ENCODE data around the gene S100A6.
A peak's percentile ranks its signal among the peaks of the same experiment; 100 is the strongest.
"Not testable (repeated sequence)": the region's sequence is repeated elsewhere in the genome, so short reads cannot be mapped to it uniquely, and the experiment has no call there.

The S100A6 gene

DNA sequence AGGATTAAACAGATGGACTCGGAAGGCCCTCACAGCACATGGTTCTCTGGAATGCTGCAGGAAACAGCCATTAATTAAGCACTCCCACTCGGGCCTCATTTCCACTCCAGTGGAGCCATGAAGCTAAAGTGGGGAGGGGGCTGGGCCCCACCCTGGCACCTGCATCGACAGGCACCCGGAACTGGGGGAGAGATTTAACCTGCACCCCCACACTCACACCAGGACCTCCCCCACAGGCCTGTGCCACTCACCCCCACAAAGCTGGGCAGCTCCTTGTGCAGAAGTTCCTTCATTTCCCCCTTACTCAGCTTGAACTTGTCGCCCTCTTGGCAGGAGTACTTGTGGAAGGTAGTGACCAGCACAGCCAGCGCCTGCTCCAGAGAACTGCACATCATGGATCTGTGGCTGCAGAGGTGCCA lies 27.7 kb upstream of the S100A6 start:
- no peak for DNase-seq

DNA sequence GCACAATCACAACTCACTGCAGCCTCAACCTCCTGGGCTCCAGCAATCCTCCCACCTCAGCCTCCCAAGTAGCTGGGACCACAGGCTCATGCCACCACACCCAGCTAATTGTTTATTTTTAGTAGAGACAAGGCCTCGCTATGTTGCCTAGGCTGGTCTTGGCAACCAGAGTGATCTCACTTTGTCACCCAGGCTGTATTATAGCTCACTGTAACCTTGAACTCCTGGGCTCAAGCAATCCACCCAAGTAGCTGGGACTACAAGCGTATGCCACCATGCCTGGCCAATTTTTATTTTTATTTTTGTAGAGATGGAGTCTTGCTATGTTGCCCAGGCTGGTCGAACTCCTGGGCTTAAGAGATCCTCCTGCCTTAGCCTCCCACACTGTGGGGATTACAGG lies 26.2 kb upstream of the S100A6 start:
- not testable (repeated sequence) for DNase-seq

DNA sequence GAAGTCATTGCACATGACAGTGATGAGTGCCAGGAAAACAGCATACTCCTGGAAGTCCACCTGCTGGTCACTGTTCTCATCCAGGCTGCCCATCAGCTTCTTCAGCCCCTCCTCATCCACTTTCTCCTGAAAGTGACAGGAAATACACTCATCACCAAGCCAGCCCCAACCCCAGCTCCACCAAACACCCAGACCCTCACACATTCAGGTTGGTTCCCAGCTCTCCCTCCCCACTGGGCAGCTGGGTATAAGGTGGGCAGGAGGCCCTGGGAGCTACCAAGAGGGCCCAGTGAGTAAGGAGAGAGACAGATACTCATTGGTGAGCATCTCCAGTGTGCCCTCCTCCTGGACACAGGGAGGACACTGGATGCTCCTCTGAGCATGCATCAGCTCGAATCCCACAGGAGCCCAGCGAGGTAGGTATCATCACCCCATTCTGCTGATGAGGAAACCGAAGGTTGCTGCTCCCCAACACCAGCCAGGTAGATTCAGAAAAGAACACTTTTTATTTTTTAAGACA lies 25.7 kb upstream of the S100A6 start:
- DNase-seq, result no peak

DNA sequence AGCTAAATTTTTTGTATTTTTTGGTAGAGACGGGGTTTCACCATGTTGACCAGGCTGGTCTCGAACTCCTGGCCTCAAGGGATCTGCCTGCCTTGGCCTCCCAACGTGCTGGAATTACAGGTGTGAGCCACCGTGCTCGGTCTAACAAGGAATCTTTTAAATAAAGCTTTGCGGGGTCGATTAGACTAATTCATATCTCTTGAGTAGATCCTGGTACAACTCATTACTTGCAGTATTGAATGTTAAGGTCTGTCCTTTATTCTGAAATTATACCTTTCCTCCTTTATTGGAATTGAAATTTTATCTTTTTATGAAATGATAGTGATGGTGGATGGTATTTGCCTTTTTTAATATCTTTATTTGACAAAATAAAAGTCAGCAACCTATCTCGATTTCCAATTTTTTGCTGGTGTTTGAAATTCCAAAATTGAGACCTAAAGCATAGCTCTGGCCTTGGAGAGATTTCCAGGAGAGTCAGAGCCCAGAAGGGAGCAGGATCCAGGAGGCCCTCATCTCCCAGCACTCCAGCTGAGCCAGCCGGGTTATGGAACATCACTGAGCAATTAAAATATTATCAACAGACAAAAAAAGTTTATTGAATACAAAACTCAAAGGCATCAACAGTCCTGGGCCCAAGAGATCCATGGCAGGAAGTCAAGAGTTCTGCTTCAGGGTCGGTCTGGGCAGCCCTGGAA lies 25.1 kb upstream of the S100A6 start:
- no peak for DNase-seq

DNA sequence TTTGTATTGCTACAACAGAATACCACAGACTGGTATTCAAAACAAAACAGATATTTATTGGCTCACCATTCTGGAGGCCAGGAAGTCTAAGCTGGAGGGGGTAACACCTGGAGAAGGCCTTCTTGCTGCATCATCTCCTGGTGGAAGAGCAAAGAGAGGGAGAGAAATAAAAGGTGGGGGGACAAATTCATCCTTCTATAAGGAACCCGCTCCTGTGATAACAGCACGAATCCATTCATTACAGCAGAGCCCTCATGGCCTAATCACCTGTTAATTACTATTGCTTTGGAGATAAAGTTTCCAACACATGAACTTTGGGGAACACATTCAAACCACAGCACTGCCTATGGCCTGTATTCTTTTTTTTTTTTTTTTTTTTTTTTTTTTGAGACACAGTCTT lies 24.4 kb upstream of the S100A6 start:
- DNase-seq, result no peak

DNA sequence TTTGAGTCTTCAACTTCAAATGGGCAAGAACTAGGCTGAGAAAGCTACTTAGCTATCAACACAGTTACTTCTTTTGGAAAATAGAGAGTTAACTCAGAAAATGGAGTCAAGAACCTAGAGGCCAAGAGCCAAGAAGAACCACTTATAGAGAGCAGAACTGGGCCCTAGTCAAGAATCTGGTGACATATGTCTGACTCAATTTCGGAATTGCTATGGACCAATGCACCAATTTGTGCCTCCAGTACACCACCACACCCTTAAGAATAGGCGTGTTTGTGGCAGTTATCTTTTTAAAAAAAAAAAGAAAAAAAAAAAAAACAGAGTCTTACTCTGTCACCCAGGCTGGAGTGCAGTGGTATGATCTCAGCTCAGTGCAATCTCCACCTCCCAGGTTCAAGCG lies 22.1 kb upstream of the S100A6 start:
- DNase-seq, result no peak

DNA sequence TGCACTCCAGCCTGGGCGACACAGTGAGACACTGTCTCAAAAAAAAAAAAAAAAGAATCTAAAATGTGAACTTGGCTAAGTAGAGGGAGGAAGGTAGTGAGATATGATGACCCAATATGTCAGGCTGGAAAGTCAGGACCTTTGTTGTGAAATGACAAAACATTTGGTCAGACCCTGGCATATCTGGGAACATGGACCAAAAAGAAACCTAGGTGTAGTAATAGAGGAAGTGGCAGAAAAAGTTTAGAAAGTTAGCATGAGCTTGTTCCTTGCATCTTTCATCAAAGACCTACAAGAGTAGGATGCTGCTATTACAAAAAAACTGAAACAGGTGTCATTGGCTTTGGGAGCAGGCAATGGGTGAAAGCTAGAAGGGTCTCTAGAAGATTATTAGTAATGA lies 20.6 kb upstream of the S100A6 start:
- DNase-seq, result no peak

DNA sequence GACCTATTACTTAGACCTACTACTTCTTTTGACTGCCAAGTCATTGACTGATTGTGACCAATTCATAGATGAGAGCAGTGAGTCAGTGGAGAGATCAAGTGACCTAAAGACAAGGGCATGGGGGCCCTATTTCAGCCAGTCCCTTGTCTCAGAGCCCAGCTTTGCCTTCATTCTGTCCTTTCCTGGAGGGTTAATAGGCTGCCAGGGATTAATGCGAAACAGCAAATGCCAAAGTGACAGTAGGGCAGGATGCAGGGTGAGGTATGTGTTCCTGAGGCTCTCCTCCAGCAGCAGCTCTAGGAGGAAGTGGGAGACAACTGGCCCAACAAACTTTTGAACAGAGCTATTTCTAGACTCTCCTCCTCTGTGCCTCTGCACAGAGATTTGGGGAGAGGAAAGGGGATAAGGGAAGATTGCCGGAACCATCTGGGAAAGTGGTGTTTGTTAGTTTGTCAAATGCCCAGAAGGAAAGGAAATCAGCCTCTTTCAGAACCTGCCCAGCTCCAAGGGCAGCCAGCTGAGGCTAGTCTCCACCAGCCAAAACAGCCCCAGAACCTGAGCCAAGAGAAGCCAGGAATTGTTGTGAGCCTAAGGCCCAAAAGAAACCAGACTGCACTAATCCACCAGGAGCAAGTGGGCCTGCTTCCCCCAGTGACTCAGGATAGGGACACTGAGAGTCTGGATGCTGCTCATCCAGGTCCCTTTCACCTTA lies 18.2 kb upstream of the S100A6 start:
- DNase-seq, result no peak

DNA sequence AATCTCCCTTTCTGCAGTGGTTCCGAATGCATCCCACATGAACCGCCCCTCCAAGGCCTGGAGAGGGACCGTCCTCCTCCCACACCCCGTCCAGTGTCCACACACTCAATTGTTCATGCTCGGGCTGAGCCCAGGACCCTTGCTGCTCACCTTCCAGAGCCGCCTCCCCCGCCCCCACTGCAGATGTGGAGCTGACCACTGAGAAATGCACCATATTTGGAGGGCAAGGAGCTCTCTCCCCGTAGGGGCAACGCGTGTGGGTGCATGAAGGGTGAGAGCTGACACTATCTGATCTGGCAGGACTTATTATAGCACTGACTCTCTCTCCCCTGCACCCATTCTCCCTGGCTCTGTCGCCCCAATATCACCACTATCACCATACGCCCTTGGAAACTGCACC lies 17.3 kb upstream of the S100A6 start:
- no peak for DNase-seq

DNA sequence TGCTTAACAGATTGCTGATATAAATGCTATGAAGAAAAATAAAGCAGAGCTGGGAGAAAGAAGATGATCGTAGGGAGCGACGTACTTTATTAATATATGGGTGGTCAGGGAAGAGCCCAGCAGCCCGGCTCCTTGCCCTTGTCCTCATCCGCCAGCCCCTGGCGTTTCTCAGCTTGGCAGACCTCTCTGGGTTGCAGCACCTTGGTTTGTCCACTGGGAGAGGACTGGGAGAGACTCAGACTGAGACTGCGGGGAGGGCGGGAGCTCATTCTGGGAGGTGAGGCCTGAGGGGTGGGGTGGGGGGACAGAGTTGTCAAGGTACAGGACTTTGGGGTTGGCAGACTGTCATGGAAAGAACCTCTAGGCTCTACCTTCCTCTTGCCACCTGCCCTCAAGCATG lies 16.5 kb upstream of the S100A6 start:
- no peak for DNase-seq

DNA sequence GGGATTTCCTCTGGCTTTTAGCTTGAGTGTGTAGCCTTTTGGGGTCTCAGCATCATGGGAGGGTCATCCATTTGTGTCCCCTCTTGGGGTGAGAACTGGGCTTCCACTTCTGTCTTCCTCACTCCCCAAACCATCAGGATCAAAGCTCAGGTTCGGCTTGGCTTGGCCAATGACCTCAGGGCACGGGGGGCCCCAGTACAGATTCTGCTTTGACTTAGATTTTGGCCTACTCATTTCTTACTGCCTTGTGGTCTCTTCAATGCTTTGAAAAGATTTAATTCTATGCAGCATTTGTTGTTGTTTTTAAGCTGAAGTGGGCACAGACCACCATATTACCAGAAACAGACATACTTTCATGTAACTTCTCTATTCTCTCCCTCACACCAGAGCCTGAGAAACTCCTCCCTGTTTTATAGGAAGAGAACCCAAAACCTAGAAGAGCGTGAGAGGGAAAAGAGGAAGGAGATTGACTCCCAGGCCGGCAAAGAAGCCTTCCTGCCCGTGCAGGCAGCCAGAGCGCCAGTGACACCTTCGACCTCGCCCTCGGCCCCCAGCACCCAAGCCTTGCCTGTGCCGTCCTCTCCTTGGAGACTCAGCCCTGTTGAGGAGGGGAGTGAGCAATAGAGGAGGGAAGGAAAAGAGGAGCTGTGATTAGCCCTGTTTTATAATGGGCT lies 15.2 kb upstream of the S100A6 start:
- no peak for DNase-seq

DNA sequence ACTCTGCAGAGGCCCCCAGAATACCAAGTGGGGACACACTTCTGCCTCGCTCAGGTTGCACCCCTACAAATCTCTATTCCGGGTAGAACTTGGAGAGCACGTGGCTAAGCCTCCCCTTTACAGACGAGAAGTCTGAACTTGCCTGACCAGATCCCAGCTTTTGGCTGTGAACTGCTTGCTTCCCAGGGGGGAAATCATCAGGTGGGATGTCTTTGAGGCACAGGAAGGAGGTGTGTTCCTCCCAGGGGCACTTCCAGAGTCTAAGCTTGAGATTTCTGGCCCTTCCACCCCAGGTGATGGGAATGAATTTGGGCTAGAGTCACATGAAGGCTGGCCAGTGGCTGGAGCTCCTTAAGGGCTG lies 14.6 kb upstream of the S100A6 start:
- DNase-seq, result no peak

DNA sequence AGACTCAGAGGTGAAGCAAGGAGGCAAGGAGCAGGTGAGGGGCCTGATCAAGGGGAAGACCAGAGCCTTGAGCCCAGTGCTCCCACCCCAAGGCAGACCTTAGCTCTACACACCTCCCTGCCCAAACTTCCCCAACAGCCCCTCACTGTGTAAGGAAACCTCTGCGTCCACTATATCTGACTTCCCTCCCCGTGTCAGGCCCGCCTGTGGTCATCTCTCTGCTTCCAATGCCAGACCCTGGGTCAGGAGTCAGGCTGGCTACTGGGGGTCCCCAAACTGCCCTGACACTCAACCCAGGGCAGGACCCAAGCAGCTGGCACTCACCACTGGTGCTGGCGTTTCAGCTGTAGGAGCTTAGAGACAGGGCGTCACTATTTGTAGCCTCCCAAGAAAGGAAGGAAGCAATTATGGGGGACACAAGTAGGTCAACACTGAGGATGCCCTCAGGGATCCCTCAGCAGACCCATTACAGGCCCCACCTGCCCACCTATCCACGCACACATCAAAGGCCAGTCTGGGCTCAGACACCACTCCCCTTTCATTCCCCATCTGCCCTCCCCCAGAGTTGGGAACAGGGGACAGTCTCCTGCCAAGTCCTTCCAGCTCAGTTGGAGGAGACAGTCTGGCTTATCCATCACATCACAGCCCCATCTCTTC lies 14.1 kb upstream of the S100A6 start:
- DNase-seq, result peak; percentile 76

DNA sequence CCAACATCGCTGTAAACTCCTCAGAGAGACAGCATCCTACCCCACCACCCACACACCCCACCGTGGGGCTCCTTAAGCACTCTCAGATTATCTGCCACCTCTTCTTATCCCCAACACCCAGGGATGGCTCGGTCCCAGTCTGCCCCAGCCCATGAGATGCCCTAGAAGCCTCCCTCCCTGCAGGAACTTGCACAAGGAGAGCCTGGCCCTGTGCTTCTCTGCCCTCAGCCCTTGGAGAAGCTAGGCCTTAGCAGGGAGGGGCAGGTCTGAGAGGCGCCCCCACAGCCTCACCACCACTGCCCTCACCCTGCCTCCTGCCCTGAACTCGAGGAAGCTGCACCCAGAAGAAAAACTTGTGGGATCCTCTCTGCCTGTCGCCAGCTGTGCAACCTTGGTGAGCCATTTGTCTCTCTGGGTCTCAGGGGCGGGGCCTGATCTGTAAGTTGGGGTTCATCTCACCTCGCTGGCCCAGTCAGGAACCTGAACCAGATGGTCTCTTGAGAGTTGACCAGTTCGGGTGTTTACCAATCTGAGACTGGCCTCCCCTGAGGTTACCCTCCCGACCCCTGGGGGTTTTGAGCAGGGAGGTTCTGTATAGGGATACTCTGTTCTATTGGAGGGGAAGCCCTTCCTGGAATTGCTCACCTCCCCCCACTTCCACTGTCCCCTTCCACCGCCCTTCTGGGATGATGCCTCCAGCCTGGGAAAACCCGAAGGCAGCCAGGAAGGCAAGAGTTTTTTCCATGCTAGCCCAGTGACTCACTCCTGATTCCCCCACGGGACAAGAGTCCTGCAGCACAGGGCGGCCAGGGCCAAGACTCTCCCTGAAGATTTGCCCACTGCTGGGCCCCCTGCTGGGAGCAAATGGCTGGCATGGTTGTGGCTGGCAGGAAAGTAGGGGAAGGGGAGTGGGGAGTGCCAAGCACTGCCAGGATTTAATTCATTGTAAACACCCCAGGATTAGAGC lies 13.2 kb upstream of the S100A6 start, which contains the start of gene S100A3:
S100A3 (minus strand) TSS at position 537 of the 967 bp plus-strand sequence. CDS start 773 bp downstream, outside the sequence.
- peak; percentile 67 for DNase-seq

DNA sequence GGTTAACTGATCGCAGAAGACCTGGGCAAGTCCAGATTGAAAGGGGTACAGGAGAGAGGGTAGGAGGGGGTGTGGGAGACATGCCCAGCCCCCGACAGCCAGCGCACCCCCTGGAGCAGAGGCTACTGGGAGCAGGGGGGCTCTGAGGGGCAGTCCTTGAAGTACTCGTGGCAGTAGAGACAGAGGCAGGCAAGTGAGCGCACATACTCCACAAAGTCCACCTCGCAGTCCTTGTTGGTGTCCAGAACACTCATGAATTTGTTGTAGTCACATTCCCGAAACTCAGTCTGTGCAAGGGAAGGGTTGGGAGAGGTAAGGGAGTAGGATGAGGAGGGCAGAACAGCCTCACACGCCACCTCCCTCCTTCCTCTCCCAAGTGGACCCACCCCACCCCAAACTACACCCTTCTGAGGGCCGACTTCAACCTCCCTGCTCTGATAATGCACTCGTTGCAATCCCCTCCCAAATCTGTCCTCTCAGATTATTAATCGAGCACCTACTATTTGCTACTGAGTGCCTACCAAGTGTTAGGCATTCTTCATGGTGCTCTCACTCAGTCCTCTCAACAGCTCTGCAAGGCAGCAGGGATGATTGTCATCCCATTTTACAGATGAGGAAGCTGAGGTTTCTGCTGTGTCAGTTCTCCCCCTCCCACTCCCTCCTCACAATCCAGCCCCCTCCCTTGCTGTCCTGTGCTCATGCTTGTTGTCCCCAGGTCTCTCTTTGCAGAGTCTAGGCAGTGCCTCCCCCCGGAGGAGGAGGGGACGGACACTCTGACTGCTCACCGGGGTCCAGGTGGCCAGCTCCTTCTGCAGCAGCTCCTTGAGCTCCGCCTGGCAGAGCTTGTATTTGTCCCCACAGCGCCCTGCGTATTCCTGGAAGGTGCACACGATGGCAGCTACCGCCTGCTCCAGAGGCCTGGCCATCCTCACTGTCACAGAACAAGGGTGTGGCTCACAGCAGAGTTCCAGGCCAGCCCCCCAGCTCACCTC lies 12.1 kb upstream of the S100A6 start:
- no peak for DNase-seq

DNA sequence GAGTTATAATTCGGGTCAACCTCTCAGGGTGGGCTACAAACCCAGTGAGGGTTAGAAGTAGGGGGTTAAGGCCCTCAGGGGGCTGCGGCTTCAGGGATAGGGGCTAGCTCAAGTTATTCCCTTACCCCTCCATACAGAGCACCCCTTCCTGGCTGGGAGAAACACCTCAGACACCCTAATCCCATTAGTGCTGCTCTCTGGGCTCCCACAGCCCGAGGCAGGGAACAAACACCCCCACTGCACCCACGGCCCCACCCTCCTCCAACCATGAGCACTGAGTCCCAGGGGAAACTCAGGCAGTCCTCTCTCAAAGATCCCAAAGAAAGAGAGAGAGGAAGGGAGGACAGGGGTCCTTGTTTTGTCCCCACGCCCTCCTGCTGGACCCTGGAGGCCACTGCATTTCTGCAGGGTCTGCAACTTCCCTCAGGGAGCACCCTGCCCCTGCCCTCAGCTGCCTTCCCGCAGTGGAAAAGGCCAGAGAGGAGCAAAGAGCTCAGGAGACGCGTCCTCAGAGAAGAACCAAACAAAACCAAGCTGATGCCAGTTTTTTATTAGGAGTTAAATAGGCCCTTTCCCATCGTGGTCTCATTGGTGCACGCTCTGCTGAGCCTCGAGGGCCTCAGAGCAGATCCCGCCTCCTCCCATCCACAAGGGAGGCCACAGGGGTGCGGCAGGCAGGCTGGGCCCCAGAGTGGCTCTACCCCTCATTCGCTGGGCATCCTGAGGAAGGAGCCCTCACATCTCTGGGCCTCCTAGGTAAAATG lies 11.2 kb upstream of the S100A6 start:
- no peak for DNase-seq

DNA sequence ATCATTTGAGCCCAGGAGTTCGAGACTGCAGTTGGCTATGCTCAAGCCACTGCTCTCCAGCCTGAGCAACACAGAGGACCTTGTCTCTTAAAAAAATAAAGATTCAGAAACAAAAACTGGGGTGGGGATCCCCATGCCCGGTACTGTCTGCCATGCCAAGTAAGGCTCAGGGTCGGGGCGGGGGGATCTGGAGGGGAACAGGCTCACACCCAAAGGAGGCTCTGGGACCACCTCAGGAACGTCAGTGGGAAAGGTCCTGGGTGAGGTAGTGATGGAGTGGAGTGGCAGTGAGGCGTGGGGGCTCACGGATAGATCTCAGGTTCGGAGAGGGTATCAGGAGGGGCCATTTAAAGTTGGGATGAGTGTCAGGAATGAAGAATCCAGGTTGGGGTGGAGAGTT lies 10.6 kb upstream of the S100A6 start:
- no peak for DNase-seq

DNA sequence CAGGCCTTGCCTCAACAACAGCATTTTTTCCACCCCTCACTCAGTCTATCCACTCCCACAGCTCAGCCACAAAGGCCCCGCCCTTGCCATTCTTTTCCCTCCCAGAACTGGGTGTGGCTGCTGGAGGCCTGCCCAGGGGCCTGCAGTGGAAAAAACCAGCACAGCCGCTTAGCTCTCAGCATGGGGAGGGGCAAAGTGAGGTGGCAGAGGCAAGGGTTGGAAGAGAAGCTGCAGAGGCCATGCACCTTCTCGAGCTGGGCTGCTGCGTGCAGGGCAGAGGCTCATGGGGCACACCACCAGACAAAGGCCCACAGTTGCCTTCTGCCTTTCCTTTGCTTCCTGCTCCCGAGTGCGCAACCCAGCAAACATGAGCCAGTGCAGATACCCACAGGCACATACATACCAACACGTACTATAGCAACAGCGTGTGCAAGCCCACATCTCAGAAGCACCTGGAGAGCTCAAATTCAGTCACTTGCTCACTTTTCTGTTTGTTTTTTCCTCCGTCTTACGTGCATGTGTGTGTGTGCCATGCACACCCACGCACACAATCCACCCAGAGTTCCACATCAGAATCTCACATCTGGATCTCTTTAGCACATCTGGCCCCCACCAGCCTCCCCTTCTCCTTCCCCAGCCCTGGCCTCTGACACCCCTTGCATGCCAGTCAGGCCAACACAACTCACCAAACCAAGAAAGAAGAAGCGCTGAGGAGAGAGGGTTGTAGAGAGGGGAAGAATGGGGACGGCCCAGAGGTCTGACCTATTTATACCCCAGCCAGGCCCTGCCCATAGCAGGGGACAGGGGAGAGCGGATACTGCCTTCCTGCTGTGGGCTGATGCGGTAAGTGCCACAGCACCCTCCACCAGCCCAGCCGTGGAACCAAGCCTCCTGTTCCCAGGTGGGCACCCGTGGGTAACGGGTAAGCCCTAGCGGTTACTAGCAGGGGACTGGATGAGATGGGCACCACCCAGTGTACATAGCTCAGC lies 9.6 kb upstream of the S100A6 start, which contains the start of gene S100A4:
S100A4 (minus strand) TSS at position 740 of the 989 bp plus-strand sequence. CDS start 1,012 bp downstream, outside the sequence.
- DNase-seq, result peak; percentile 98

All from NCI-H69 (cell line).